Muscle of arm (tissue), 12 donors: Measurements from ENCODE around the gene POLR3GL. TPM values are rescaled to one million over a fixed set of nuclear protein-coding genes. Genes with fewer than 3 reads are reported as not detected.
A peak's percentile ranks its signal among the peaks of the same experiment; 100 is the strongest.

Experiments
- DNase-seq: peaks from one replicate; pipeline ENCODE4 v3.0.0-alpha.2; 2013
- polyA plus RNA-seq, 12 donors: library from polyadenylated mRNA; unstranded; fragments of 120-200 nt; gene quantifications; one replicate each; pipeline ENCODE4 v1.2.1, GENCODE V29; 2013; ENCODE audit not compliant: insufficient read length in 12 of 12

Gene POLR3GL
- polyA plus RNA-seq, 12 donors = 33.2 to 75.0 (median 39.3) TPM; not detected in 1

GRCh38 chr1:145944532-145944931 lies 20.0 kb upstream of the POLR3GL start:
- no peak for DNase-seq

GRCh38 chr1:145946477-145946986 lies 18.0 kb upstream of the POLR3GL start:
- no peak for DNase-seq

GRCh38 chr1:145947551-145947950 lies 16.9 kb upstream of the POLR3GL start:
- DNase-seq = no peak

GRCh38 chr1:145949219-145949618 lies 15.3 kb upstream of the POLR3GL start:
- no peak for DNase-seq

GRCh38 chr1:145951526-145951925 lies 13.0 kb upstream of the POLR3GL start:
- DNase-seq = no peak

- DNase-seq = no peak
Observed at GRCh38 chr1:145952903-145953302, 11.6 kb upstream of the POLR3GL start.

GRCh38 chr1:145953861-145954260 lies 10.6 kb upstream of the POLR3GL start:
- DNase-seq = no peak

- DNase-seq = peak; percentile 60
Observed at GRCh38 chr1:145955436-145955835, 9.1 kb upstream of the POLR3GL start.

GRCh38 chr1:145956361-145956760 lies 8.1 kb upstream of the POLR3GL start:
- DNase-seq = no peak

GRCh38 chr1:145956781-145957442 lies 7.6 kb upstream of the POLR3GL start:
- DNase-seq = peak; percentile 77

GRCh38 chr1:145957443-145958319 lies 6.8 kb upstream of the POLR3GL start, which contains the start of gene LIX1L:
LIX1L (minus strand) TSS chr1:145958017; CDS start chr1:145957927, 90 bp downstream.
- DNase-seq = peak; percentile 97

GRCh38 chr1:145958734-145959133 lies 5.8 kb upstream of the POLR3GL start:
- no peak for DNase-seq

- no peak for DNase-seq
Observed at GRCh38 chr1:145959333-145959732, 5.2 kb upstream of the POLR3GL start.

- DNase-seq = no peak
Observed at GRCh38 chr1:145959957-145960467, 4.5 kb upstream of the POLR3GL start.

- peak; percentile 79 for DNase-seq
Observed at GRCh38 chr1:145960468-145961108, 3.9 kb upstream of the POLR3GL start.

GRCh38 chr1:145961109-145961424 lies 3.4 kb upstream of the POLR3GL start:
- no peak for DNase-seq

GRCh38 chr1:145961425-145962156 lies 2.9 kb upstream of the POLR3GL start:
- no peak for DNase-seq

GRCh38 chr1:145962157-145963102 lies 2.1 kb upstream of the POLR3GL start:
- DNase-seq = no peak

- no peak for DNase-seq
Observed at GRCh38 chr1:145963265-145964019, 1.0 kb upstream of the POLR3GL start.
